ENCODE measurements around the gene CDH8.

- TF ChIP-seq EZH2 (IDR thresholded peaks at IDR 0.05) (no peak), POLR2AphosphoS5 (IDR thresholded peaks at IDR 0.05; ENCODE audit: borderline replicate concordance, low read depth, low read length) (no peak)
Observed at GRCh38 chr16:62067981-62068380, 31.7 kb upstream of the CDH8 start.
